Activated effector memory CD4-positive, alpha-beta T cell treated with Interleukin-2 at 50 U/mL for 16 hours (primary cell): Measurements from ENCODE around the gene PDE3A.

Source experiments
- DNase-seq: peaks from one replicate; pipeline ENCODE4 v3.0.0-alpha.2; 2020

PDE3A gene

GRCh38 chr12:20628226-20628787, 260.0 kb downstream of the PDE3A start:
- DNase-seq = no peak

- no peak for DNase-seq
These were observed 260.7 kb downstream of the PDE3A start for GRCh38 chr12:20628999-20629398.

- no peak for DNase-seq
These were observed 261.2 kb downstream of the PDE3A start for GRCh38 chr12:20629414-20630156.

GRCh38 chr12:20631711-20632110, 263.4 kb downstream of the PDE3A start:
- DNase-seq = no peak

- DNase-seq = no peak
These were observed 272.8 kb downstream of the PDE3A start for GRCh38 chr12:20641106-20641505.

- no peak for DNase-seq
These were observed 275.5 kb downstream of the PDE3A start for GRCh38 chr12:20643822-20644221.

- no peak for DNase-seq
These were observed 278.0 kb downstream of the PDE3A start for GRCh38 chr12:20646239-20646827.

- no peak for DNase-seq
These were observed 285.5 kb downstream of the PDE3A start for GRCh38 chr12:20653871-20654270.

GRCh38 chr12:20656600-20656999, 288.3 kb downstream of the PDE3A start:
- DNase-seq = no peak

- no peak for DNase-seq
These were observed 289.2 kb downstream of the PDE3A start for GRCh38 chr12:20657496-20657895.

- no peak for DNase-seq
These were observed 313.0 kb downstream of the PDE3A start for GRCh38 chr12:20681334-20681733.

- DNase-seq = no peak
These were observed 326.9 kb downstream of the PDE3A start, which contains the start of gene SLCO1C1 for GRCh38 chr12:20695232-20695631. TSS of gene SLCO1C1 (plus strand) at chr12:20695332. CDS start at chr12:20699577, 4,245 bp downstream.

GRCh38 chr12:20696181-20696905, 328.0 kb downstream of the PDE3A start:
- DNase-seq = no peak

- no peak for DNase-seq
These were observed 332.8 kb downstream of the PDE3A start for GRCh38 chr12:20701106-20701505.

- no peak for DNase-seq
These were observed 336.5 kb downstream of the PDE3A start for GRCh38 chr12:20704860-20705259.

GRCh38 chr12:20711846-20712245, 343.5 kb downstream of the PDE3A start:
- no peak for DNase-seq

- no peak for DNase-seq
These were observed 347.7 kb downstream of the PDE3A start for GRCh38 chr12:20716037-20716436.

GRCh38 chr12:20716985-20717384, 348.6 kb downstream of the PDE3A start:
- no peak for DNase-seq

GRCh38 chr12:20718294-20718693, 350.0 kb downstream of the PDE3A start:
- no peak for DNase-seq

GRCh38 chr12:20722142-20722541, 353.8 kb downstream of the PDE3A start:
- DNase-seq = no peak

- DNase-seq = no peak
These were observed 362.9 kb downstream of the PDE3A start for GRCh38 chr12:20731274-20731673.
